Activated naive CD8-positive, alpha-beta T cell treated with anti-CD3 and anti-CD28 coated beads, Interleukin-2, amount 50 U/mL, for 24 hours (primary cell): ENCODE results near the gene TMEM198.

Experiments used
- ATAC-seq: fragments of 150-1000 bp; cut with Tn5 transposase; one replicate; pipeline ENCODE4 v1.10.0; 2021
- DNase-seq: peaks from one replicate; pipeline ENCODE4 v3.0.0; 2021
- H3K27ac Mint-ChIP-seq: one replicate; pipeline ENCODE4 v1.8.0; 2021; ENCODE audit warnings: mild to moderate bottlenecking, mixed read lengths
- H3K27me3 Mint-ChIP-seq: one replicate; pipeline ENCODE4 v1.8.0; 2021; ENCODE audit warnings: mixed read lengths
- H3K36me3 Mint-ChIP-seq: one replicate; pipeline ENCODE4 v1.8.0; 2021; ENCODE audit warnings: low read depth, mixed read lengths
- H3K4me1 Mint-ChIP-seq: one replicate; pipeline ENCODE4 v1.8.0; 2021; ENCODE audit warnings: mixed read lengths
- H3K4me3 Mint-ChIP-seq: one replicate; pipeline ENCODE4 v1.8.0; 2021; ENCODE audit warnings: mild to moderate bottlenecking, moderate library complexity, mixed read lengths
- H3K9me3 Mint-ChIP-seq: one replicate; pipeline ENCODE4 v1.8.0; 2021; ENCODE audit warnings: mixed read lengths

The TMEM198 gene

GRCh38 chr2:219530048-219530963, 13.5 kb upstream of the TMEM198 start:
- Mint-ChIP-seq H3K4me1 (no peaks in the 10 kb centered on the region), H3K9me3 (no peaks in the 10 kb centered on the region), H3K27ac (no peak overlapping the region), H3K36me3 (no peaks in the 10 kb centered on the region), H3K4me3 (no peak overlapping the region), H3K27me3 (peaks cover 59% of the 10 kb centered on the region)
- DNase-seq (peak; percentile 89), ATAC-seq (peak; percentile 83)

GRCh38 chr2:219531639-219532377, 12.0 kb upstream of the TMEM198 start:
- no peaks in the 10 kb centered on the region for H3K36me3 Mint-ChIP-seq
- ATAC-seq (no peak), DNase-seq (no peak)
- H3K27me3 Mint-ChIP-seq = peaks cover 46% of the 10 kb centered on the region
- no peaks in the 10 kb centered on the region for H3K9me3 Mint-ChIP-seq
- no peak overlapping the region for H3K27ac Mint-ChIP-seq
- H3K4me3 Mint-ChIP-seq = no peak overlapping the region
- no peaks in the 10 kb centered on the region for H3K4me1 Mint-ChIP-seq

GRCh38 chr2:219532378-219532649, 11.5 kb upstream of the TMEM198 start:
- Mint-ChIP-seq H3K27ac (no peak overlapping the region), H3K4me1 (no peaks in the 10 kb centered on the region), H3K27me3 (peaks cover 42% of the 10 kb centered on the region), H3K4me3 (no peak overlapping the region), H3K9me3 (no peaks in the 10 kb centered on the region), H3K36me3 (no peaks in the 10 kb centered on the region)
- ATAC-seq = no peak
- no peak for DNase-seq

- Mint-ChIP-seq H3K27ac (no peak overlapping the region), H3K27me3 (peaks cover 27% of the 10 kb centered on the region), H3K36me3 (no peaks in the 10 kb centered on the region), H3K4me3 (no peak overlapping the region), H3K4me1 (no peaks in the 10 kb centered on the region), H3K9me3 (no peaks in the 10 kb centered on the region)
- DNase-seq = no peak
- no peak for ATAC-seq
These were observed 9.7 kb upstream of the TMEM198 start for GRCh38 chr2:219533930-219534661.

- H3K27ac Mint-ChIP-seq = no peak overlapping the region
- peaks cover 4% of the 10 kb centered on the region for H3K4me1 Mint-ChIP-seq
- H3K9me3 Mint-ChIP-seq = no peaks in the 10 kb centered on the region
- H3K36me3 Mint-ChIP-seq = peaks cover 6% of the 10 kb centered on the region
- ATAC-seq = no peak
- H3K27me3 Mint-ChIP-seq = peaks cover 6% of the 10 kb centered on the region
- no peak overlapping the region for H3K4me3 Mint-ChIP-seq
- DNase-seq = no peak
These were observed 7.4 kb upstream of the TMEM198 start for GRCh38 chr2:219536425-219536824.

GRCh38 chr2:219536967-219537366, 6.9 kb upstream of the TMEM198 start:
- no peak for DNase-seq
- Mint-ChIP-seq H3K27ac (no peak overlapping the region), H3K36me3 (peaks cover 6% of the 10 kb centered on the region)

GRCh38 chr2:219537657-219538488, 6.0 kb upstream of the TMEM198 start:
- H3K4me3 Mint-ChIP-seq = no peak overlapping the region
- ATAC-seq (no peak), DNase-seq (no peak)
- H3K27ac Mint-ChIP-seq = no peak overlapping the region
- peaks cover 6% of the 10 kb centered on the region for H3K36me3 Mint-ChIP-seq
- H3K27me3 Mint-ChIP-seq = peaks cover 1% of the 10 kb centered on the region
- no peaks in the 10 kb centered on the region for H3K9me3 Mint-ChIP-seq
- peaks cover 16% of the 10 kb centered on the region for H3K4me1 Mint-ChIP-seq

More at GRCh38 chr2:219536967-219537366, 6.9 kb upstream of the TMEM198 start:
- H3K4me3 Mint-ChIP-seq = no peak overlapping the region
- H3K27me3 Mint-ChIP-seq = peaks cover 6% of the 10 kb centered on the region
- H3K4me1 Mint-ChIP-seq = peaks cover 8% of the 10 kb centered on the region
- no peak for ATAC-seq
- H3K9me3 Mint-ChIP-seq = no peaks in the 10 kb centered on the region

GRCh38 chr2:219538504-219538951, 5.3 kb upstream of the TMEM198 start:
- Mint-ChIP-seq H3K27ac (no peak overlapping the region), H3K27me3 (peaks cover under 1% of the 10 kb centered on the region), H3K4me3 (no peak overlapping the region), H3K9me3 (no peaks in the 10 kb centered on the region), H3K36me3 (peaks cover 6% of the 10 kb centered on the region), H3K4me1 (peaks cover 16% of the 10 kb centered on the region)
- no peak for ATAC-seq
- no peak for DNase-seq

GRCh38 chr2:219538956-219539788, 4.7 kb upstream of the TMEM198 start:
- Mint-ChIP-seq H3K4me3 (no peak overlapping the region), H3K27ac (no peak overlapping the region), H3K27me3 (no peaks in the 10 kb centered on the region), H3K9me3 (no peaks in the 10 kb centered on the region), H3K36me3 (peaks cover 6% of the 10 kb centered on the region), H3K4me1 (peaks cover 17% of the 10 kb centered on the region)
- no peak for DNase-seq
- no peak for ATAC-seq

- DNase-seq (no peak), ATAC-seq (no peak)
- Mint-ChIP-seq H3K27ac (no peak overlapping the region), H3K9me3 (no peaks in the 10 kb centered on the region), H3K27me3 (peaks cover 6% of the 10 kb centered on the region), H3K36me3 (peaks cover 6% of the 10 kb centered on the region), H3K4me1 (peaks cover 24% of the 10 kb centered on the region), H3K4me3 (no peak overlapping the region)
These were observed 3.7 kb upstream of the TMEM198 start for GRCh38 chr2:219539926-219540678.

- H3K4me1 Mint-ChIP-seq = peaks cover 24% of the 10 kb centered on the region
- DNase-seq = no peak
- H3K9me3 Mint-ChIP-seq = no peaks in the 10 kb centered on the region
- no peak overlapping the region for H3K27ac Mint-ChIP-seq
- H3K4me3 Mint-ChIP-seq = peak overlapping the region; percentile 92
- peaks cover 8% of the 10 kb centered on the region for H3K27me3 Mint-ChIP-seq
- peaks cover 6% of the 10 kb centered on the region for H3K36me3 Mint-ChIP-seq
- ATAC-seq = no peak
These were observed 2.9 kb upstream of the TMEM198 start for GRCh38 chr2:219540784-219541504.

- DNase-seq = peak; percentile 87
- Mint-ChIP-seq H3K4me1 (peaks cover 24% of the 10 kb centered on the region), H3K4me3 (peak overlapping the region; percentile 92), H3K27ac (no peak overlapping the region), H3K9me3 (no peaks in the 10 kb centered on the region), H3K36me3 (peaks cover 6% of the 10 kb centered on the region), H3K27me3 (peaks cover 14% of the 10 kb centered on the region)
- ATAC-seq = peak; percentile 59
These were observed 2.1 kb upstream of the TMEM198 start for GRCh38 chr2:219541611-219542180.
